HG02759 (cell line): Measurements from ENCODE around the gene FAM219B.
A peak's percentile ranks its signal among the peaks of the same experiment; 100 is the strongest.
"Not testable (repeated sequence)": the region's sequence is repeated elsewhere in the genome, so short reads cannot be mapped to it uniquely, and the experiment has no call there.

Experiments used
- ATAC-seq: cut with Tn5 transposase; IDR thresholded peaks from one replicate; pipeline ENCODE4 v1.9.1; 2021; ENCODE audit warnings: mild to moderate bottlenecking, moderate library complexity; ENCODE audit not compliant: unreplicated experiment

Gene FAM219B

DNA sequence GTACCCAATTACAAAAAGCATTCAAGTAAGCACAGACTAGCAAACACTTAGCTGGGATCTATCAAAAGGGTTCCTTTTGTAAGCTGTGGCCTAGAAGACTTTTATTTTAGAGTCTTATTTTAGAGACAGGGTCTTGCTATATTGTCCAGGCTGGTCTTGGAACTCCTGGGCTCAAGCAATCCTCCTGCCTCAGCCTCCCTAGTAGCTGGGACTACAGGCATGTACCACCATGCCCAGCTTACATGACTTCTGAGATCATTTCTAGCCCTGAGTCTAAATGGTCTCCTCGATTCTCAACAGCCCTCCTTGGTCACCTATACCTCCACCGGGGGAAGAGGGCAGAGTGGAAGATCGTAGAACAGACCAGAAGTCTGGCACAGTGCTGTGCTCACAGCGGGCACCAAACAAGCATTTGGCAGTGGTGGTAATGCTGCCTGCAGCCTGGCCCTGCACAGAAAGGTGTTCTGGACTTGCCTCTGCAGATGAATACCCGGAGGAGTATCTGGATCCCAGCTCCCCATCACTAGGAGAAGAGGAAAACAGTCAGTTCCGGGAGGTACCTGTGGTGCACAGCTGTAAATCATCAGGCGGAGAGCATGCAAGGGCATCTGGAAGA is 2.4 kb downstream of the FAM219B start:
- ATAC-seq = no peak

DNA sequence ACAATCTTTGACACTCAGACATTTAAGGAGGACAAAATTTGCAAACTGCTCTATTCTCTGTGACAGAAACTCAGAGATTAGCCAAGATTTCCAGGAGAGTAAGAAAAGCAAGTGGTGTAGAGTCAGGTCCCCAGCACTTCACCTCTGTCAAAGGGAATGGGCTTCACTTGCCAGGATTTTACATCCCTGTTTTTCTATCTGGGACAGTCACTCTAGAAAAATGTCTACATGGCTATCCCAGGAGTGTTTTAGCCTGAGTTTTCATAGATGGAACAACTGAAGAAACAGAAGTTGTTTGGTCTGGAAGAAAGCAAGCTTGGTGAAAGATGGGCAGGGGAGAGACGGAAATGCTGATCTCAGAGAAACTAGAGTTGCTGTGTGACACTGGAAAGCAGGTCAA is 3.0 kb downstream of the FAM219B start:
- no peak for ATAC-seq

DNA sequence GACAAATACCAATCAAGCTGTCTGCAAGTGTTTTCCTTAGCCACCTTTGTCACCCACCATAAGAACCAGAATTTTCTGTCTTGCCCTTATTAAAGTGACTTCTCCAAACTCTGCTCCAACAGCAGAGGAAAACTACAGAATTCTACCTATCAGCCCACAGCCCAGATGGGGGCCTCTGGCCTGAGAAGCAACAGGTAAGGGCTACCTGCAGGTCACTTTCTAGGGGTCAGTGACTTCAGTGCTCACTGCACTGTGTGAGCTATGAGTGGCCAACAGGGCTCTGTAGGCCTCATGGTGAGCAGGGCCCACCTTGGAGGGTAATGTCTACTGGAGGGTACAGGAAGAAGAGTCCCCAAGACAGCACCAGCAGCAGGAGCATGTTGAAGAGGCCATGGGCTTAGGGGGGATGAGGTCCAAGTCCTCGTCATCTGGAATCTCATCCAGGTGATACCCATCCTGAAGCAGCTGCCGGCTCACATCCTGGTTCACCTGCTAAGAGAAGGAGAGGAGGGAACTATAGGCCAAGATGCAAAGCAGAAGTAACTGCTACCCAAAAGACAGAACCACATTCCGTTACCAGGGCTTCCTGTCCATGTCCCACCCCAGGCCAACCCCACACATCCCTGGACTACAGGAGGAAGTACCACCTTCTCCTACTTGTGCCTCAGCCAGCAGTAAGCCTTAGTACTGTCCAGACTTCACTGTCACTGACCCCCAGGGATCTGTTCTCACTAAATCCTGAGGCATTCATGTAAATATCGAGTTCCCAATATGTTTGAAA is 4.2 kb downstream of the FAM219B start:
- no peak for ATAC-seq

DNA sequence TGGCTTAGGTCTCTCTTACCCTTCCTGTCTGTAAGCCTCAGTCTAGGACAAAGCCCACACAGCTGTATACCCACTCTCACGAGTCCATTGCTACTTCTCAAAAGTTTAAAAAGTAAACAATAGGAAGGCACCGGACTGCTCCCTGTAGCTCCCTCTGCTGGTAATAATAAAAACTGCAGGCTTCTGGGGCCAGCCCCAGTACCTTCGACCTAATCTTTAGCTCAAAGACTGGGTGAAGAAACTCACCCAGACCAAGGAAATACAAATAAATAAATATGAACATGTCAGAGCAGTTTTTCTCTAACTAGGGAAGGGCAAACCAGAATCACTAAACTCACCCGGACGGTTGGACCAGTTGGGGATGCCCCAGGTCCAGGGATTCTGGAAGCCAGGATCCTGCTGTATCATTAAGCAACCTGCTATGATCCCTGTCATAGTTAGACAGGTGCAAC is 5.0 kb downstream of the FAM219B start:
- no peak for ATAC-seq

DNA sequence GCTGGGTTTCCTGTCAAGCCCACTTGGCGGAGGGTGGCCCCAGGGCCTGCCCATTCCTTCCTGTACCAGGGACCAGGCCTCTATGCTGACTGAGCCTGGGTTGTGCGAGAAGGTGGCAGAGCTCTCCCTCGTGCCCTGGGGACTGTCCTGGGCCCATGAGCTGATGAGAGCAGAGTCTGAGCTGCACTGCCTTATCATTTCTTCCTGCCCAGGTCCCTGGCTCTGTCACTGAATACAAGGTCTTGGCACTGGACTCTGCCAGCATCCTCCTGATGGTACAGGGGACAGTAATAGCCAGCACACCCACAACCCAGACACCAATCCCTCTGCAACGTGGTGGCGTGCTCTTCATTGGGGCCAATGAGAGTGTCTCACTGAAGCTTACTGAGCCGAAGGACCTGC is 9.3 kb downstream of the FAM219B start:
- ATAC-seq = no peak

DNA sequence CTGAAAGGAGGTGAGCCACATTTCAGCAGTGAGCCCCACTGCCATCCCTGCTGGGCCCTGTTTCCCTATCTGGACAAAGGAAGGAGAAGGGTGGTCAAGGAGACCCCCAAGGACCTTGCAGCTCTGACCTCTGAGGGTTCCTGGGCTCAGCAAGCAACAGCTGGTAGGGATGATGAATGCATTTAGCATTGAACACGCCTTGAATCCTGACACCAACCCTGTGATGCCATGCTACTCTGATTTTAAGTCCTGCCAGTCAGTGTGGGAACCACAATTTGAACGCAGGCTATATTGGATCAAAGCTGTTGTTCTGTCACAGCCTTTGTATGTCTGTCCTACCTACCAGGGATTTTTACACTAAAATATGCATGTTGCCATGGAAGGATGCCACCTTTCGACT is 10.3 kb downstream of the FAM219B start:
- no peak for ATAC-seq

DNA sequence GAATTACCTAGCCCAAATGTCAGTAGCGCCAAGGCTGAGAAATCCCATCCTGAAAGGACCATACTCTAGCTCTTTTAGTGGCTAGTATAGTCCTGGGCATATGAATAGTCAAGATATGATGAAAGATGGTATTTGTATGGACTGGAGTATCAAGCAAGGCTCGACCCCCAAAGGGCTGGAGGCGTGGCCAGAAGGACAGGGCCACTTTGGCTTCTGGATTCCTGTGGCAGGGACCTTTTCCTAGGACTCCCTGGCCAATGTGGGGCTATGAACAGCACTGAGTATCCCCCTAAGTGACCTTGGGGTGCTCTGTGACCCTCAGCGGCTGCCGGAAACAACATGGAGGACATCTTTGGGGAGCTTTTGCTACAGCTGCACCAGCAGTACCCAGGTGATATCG is 10.8 kb downstream of the FAM219B start:
- no peak for ATAC-seq

DNA sequence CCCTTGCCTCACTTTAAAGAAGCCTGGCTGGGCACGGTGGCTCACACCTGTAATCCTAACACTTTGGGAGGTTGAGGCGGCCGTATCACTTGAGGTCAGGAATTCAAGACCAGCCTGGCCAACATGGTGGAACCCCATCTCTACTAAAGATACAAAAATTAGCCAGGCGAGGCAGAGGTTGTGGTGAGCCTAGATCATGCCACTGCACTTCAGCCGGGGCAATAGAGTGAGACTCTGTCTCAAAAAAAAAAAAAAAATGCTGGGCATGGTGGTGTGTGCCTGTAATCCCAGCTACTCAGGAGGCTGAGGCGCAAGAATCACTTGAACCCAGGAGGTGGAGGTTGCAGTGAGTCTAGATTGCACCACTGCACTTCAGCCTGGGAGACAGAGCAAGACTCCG is 12.3 kb downstream of the FAM219B start:
- not testable (repeated sequence) for ATAC-seq

DNA sequence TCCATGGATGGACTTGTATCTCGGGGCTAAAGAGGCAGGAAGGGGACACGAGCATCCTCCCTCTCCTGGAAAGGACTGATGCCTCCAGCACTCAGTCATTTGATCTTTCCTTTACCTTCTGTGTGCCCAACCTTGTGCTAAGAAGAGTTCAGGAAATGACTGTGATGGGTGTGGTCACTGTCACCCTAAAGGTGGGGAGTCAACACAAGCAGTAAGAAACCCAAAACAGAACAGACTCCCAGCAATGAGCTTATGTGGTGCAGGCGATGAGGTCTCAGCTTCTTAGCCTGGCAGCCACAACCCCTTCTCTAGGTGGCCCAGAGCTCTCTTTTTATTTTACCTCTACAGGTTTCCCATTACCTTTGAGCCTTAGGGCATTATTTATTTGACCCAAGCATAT is 13.0 kb downstream of the FAM219B start:
- ATAC-seq = no peak

DNA sequence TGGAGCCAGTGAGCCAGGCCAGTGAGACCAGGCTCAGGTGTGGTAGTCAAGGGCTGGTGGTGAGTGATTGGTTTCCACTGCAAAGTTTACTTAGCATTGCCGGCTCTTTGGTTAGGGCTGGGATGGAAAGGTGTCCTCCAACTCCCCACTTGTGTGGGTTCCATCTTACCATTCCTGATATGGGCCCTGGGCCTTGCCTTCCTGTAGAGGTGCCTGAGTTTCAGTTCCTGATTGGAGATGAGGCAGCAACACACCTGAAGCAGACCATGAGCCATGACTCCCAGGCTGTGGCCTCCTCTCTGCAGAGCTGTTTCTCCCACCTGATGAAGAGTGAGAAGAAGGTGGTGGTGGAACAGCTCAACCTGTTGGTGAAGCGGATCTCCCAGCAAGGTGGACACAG is 13.7 kb downstream of the FAM219B start:
- no peak for ATAC-seq

DNA sequence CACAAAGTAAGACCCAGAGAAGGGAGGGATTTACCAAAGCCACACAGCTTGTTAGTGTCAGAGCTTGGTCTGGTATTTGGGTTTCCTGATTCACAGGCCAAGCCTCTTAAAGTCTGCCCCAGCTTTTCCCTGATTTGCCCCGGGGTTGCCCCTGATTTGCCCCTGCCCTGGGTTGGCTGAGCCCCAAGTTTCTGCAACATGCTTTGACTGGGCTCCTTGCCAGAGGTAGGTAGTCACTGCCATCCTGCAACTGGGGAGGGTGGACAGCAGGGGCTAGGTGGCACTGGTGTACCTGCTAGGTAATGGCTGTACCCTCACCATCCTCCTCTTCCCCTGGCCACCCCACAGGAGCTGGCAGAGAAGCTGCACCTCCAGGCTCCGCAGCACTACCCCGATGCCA is 14.3 kb downstream of the FAM219B start:
- no peak for ATAC-seq

DNA sequence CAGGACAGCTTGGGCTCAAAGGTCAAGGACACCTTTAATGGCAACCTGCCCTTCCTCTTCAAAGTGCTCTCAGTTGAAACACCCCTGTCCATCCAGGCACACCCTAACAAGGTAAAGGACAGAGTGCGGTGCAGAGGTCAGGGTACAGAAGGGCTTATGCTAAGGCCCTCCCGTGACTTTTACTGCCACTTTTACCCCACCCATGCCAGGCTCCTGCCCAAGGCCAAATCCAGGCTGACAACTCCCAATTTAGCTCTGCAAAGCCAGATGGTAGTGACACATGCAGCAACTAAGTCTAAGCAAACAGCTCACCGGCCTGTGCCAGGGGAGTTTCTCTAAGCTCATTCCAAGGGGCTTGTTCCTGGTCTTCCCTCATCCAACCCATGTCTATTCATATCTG is 15.2 kb downstream of the FAM219B start:
- ATAC-seq = no peak

DNA sequence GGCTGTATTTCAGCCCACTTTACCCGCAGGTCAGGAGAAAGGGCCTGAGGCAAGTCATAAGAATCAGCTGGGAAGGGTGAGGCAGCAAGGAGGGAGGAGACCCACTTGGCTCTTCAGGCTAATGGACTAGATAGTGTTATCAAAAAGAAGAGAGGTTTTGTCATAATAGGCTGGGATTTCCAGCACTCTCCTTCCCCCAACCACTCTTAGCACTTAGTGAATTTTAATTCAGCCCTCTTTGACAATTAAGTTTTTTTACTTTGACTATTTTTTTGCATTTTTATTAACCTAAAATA is 16.0 kb downstream of the FAM219B start:
- ATAC-seq = no peak

DNA sequence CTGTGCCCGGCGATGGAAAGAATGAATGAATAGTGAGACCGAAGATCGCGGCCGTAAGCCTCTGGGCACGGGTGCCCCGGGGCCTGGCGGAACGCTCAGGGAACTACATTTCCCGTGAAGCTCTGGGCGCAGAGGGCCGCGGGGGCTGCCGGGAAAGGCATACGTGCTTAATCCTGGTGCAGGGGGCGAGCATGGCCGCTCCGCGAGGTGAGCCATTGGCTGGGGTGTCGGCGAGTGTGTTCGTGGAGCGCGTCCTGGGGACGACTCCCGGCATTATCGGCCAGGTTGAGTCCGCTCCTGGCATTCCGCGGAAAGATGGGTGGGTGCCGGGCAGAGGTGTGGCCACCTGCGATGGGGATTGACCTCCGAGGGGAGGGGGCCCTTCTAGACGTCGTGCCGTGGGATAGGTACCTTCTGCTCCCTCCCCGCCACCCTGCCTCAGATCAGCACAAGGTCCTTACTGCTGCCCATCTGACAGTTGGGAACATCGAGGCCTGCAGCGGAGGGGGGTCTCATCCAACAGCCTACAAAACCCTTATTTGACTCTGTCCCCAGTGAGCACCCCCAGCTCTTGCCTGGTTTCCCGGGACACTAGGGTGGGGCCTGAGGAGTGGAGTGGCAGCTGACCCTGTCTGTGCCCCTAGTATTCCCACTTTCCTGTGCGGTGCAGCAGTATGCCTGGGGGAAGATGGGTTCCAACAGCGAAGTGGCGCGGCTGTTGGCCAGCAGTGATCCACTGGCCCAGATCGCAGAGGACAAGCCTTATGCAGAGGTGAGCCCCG is 16.6 kb downstream of the FAM219B start, which contains the start of gene MPI:
Gene MPI, plus strand, starts transcription at position 160 of the 782 bp plus-strand sequence. Its CDS starts 32 bp downstream, at position 192.
- peak; percentile 95 for ATAC-seq

DNA sequence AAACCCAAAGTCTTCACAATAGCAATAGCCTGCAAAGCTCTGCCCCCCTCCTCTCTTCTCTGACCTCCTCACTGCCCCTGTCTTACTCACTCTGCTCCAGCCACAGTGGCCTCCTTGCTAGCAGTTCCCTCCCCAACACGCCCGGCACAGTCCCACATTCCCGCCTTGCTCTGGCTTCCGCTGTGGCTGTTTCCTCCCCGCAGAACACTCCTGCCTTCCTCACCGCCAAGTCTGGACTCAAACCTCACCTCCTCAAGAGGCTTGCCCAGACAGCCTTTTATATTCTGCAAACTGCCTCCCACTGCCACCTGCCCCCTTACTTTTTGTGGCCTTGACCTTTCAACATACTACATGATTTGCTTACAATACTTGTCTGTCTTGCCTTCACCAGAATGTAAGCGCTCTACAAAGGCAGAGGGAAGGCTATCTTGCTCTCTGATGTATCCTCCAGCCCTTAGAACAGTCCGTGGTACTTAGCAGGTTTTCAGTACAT is 17.2 kb downstream of the FAM219B start:
- ATAC-seq = peak; percentile 19

DNA sequence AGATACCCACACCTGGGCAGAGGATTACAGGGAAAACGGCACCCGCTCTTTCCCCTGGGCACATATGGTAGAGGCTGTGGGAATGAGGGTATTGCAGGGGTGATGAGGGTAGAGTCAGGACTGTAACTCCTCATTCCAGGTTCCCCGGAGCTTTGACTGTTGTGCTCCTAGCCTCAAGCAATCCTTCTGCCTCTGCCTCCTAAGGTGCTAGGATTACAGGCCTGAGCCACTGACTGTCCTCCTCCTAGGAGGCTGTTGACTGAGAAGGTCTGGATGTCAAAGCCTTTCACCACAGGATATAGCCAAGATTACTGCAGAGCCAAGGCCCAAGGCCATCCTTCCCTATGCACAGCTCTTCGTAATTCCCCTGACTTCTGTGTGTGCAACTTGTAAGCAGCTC is 17.9 kb downstream of the FAM219B start:
- no peak for ATAC-seq

DNA sequence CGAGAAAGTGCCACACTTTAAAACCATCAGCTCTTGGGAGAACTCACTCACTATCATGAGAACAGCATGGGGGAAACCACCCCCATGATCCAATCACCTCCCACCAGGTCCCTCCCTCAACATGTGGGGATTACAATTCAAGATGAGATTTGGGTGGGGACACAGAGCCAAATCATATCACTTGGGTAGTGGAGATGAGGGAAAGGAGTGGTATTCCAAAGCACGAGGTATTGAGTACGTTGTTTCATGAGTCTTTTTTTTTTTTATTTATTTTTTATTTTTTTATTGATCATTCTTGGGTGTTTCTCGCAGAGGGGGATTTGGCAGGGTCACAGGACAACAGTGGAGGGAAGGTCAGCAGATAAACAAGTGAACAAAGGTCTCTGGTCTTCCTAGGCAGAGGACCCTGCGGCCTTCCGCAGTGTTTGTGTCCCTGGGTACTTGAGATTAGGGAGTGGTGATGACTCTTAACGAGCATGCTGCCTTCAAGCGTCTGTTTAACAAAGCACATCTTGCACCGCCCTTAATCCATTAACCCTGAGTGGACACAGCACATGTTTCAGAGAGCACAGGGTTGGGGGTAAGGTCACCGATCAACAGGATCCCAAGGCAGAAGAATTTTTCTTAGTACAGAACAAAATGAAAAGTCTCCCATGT is 19.0 kb downstream of the FAM219B start:
- ATAC-seq = not testable (repeated sequence)

DNA sequence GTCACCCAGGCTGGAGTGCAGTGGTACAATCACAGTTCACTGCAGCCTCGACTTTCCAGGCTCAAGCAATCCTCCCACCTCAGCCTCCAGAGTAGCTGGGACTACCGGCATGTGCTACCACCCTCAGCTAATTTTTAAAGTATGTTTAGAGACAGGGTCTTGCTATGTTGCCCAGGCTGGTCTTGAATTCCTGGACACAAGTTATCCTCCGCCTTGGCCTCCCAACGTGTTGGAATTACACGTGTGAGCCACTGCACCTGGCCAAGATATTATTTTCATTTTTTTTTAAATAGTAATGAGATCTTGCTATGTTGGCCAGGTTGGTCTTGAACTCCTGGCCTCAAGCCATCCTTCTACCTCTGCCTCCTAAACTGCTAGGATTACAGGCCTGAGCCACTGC is 21.2 kb downstream of the FAM219B start:
- ATAC-seq = no peak

DNA sequence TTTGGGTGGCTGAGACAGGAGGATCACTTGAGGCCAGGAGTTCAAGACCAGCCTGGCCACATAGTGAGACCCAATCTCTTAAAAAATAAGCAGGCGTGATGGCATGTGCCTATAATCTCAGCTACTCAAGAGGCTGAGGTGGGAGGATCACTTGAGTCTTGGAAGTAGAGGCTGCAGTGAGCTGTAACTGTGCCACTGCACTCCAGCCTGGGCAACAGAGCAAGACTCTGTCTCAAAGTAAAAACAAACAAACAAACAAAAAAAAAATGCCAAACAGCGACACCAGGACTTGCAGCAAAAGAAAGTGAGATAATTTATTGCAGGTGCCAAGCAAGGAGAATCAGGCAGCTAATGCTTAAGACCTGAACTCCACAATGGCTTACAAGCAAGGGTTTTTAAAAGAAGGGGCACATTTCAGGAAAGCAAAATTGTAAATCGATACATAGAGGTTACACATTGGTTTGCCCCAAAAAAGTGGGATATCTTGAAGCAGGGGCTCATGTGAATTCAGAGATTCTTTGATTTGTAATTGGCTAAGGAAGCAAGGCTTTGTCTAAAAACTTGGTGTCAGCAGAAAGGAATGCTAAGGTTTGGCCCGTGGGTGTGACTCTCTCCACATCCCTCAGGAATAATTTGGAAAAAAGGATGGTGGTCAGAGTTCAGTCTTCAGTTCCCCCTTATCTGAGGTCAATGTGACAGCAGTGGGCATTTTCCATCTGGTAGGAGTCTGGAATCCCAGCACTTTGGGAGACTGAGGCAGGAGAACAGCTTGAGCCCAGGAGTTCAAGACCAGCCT is 22.0 kb downstream of the FAM219B start:
- no peak for ATAC-seq

DNA sequence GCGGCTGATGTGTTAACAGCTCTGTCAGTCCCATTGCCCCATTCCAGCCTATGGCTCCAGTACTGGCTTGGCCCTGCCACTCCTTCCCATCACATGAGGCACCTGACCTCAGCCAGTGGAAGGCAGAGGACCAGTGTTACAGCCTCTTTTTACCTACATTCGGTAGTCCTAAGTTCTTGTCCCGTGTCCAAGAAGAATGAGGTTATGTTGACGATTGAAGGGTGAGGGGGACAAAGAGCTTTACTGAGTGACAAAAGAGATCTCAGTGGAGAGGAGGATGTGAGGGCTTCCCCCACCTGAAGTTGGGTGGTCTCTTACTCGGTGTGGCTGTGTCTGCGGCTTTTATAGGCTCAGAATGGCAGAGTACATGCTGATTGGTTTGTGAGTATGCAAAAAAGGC is 24.1 kb downstream of the FAM219B start:
- ATAC-seq = no peak
